COLO829 (cell line): ENCODE data around the gene SIGLEC14.
A peak's percentile ranks its signal among the peaks of the same experiment; 100 is the strongest.

Source experiments
- DNase-seq: peaks from one replicate; pipeline ENCODE4 v3.0.0; 2012; ENCODE audit warnings: low spot score

The SIGLEC14 gene

DNA sequence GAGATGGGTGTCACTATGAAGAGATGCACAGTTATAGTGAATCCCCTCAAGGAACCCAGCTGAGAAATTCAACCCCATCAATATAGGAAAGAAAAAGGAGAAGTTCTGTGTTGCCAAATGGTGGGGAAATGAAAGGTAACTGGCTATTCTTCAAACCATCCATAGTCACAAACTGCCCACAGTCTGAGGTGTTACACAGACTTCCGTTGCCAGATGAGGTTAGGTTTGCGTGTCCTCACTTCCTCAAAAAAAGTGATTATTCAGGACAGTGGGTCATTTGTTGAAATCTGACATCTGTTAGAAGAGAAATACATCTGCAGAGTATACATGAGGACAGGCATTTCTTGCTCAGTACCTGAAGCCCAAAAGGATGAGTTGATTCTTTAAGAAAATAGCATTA, 25.4 kb downstream of the SIGLEC14 start:
- no peak for DNase-seq

DNA sequence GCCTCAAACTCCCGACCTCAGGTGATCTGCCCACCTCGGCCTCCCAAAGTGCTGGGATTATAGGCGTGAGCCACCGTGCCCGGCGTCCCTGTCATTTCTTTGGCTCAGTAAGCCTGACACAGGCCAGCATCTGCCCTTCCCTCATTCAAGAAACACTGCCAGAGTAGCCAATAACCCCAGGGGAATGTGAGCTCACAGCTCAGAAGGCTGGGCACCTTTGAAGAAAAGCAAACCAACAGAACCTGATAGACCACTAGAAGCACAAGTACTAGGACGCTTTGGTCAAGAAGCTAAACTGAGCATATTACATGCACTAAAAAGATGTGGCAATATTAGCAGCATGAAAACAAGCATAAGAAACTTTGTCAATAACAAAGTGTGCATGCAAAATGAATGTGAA, 30.6 kb downstream of the SIGLEC14 start:
- no peak for DNase-seq

DNA sequence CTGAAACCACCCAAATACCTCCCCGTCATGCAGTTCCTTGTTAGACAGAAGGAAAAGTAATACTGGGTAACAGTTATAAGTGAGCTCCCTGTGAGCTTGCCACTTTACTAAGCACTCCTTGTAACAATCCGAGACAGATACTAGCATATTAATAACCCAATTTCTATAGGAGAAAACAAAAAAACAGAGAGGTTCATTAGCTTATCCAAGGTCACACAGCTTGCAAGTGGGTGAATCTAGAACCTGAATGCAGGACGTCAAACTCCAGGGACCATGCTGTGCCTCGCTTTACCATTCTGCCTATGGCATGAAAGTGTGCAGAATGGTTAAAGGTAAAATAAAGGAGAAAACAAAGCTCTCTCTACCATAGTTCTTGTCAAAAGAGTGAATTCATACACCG, 31.8 kb downstream of the SIGLEC14 start:
- no peak for DNase-seq

DNA sequence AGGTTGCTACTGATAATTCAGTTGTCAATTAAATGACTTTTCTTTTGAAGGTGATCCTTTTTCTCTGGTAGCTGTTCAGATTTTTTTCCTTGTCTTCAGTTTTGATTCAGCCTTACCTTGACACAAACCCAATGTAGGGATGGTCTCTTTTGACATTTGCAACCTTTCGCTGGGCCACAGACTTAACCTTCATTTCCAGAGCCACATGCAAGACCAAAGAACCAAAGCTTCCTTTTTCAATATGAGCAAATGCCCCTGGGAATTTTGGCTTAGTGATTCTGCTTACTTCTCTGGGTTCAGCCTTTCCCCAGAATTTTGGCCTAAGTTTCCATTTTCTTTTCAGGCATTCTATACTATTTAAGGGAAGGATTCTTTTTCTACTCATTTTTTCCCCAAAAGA, 36.0 kb downstream of the SIGLEC14 start:
- no peak for DNase-seq

DNA sequence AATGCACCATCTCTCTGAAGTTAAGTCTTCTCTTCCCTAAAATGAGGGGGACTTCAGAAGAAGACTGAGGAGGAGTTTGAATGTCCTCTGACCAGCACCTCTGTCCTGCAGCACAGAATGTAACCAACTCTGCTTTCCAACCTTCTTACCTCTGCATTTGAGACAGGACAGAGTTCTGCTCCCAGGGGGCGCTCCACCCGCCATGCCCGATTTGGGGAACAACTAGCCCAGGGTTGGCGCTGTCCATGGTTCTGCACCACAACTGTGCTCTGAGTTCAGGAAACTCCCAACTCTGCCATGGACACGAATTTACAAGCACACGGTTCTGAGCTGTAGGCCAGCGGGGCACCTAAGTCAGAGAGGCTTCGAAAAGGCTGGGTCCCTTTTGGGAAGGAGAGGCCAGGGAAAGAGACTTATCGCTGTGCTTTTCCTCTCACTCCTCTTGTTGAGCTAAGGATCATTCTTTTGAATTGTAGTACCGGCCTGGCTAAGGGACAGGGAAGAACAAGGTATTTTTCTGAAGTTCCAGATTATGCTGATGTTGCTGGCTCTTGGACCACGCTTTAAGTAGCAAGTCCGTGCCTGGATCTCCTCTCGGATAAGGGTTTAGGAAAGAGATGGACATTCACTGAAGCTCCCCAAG, 38.6 kb downstream of the SIGLEC14 start:
- DNase-seq, result peak; percentile 66

DNA sequence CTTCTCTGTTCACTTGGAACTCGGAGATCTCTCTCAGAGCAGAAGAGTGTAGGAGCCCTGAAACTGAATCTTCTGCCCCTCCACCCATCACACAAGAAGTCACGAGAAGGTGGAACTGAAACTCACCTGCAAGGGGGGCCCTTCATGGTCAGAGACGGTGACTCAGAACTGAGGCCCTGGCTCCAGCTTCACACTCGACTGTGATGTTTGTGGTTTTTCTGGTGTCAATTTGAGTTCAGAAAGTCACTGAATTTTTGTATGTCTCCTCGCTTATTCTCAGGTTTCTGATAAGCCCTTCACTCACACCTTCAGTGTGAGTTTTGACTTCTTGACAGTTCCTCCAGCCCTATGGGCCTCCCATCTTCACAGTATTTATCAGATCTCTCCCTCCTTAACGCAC, 39.5 kb downstream of the SIGLEC14 start:
- no peak for DNase-seq

DNA sequence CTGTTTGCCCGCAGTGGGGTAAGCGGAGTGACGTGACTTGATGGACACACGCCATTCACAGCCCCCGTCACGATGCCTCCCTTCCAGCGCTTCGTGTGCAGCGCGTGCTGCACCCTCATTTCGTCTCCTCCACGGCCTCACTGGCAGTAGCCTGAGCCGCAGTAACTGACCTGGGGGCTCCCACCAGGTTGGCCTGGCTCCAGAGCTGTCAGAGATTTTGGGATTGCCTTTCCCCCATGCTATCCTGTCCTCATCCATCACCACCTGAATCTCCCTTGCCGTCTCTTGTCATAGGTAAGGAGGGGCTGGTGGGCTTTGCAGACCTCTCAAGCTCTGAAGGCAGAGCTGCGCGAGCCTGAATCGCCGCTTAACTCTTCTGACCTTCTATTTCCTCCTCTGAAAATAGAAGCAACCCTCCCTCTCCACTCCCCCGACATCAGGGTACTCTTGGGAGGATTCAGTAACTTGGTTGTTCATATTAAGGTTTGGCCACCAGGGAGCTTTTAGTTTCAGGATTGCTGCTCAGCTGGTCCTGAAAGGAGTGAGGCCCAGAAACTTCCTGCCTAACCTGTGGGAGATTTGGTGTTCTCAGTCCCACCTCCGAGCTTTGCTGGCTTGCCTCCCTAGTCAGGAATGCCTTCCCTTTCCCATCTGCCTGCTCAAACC, 44.3 kb downstream of the SIGLEC14 start:
- DNase-seq, result no peak

DNA sequence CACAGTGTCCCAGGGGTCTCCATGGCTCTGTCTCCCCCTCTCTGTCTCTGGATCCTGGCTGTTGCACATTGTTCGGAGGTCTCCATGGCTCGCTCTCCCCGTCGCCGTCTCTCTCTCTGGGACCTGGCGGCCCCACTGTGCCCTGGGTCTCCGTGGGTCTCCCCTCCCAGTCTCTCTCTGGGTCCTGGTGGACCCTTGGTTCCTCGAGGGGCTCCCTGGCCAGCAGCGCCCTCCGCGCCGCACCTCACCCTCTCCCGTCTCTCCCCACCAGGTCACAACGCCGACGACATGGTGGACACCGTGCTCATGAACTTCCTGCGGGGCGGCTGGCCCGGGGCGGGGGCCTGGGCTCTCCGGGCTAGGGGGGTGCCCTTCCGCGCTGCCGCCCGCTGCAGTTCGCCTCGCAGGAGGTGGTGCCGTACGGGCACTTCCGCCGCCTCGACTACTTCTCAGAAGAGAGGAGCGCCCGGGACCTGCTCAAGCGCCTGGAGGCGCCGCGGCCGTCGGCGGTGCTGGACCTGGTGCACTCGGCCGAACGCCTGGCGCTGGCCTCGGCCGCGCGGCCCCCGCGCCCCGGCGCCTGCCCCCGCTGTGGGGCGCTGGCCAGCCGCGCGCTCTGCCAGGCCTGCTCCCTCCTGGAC, 45.6 kb downstream of the SIGLEC14 start:
- no peak for DNase-seq

DNA sequence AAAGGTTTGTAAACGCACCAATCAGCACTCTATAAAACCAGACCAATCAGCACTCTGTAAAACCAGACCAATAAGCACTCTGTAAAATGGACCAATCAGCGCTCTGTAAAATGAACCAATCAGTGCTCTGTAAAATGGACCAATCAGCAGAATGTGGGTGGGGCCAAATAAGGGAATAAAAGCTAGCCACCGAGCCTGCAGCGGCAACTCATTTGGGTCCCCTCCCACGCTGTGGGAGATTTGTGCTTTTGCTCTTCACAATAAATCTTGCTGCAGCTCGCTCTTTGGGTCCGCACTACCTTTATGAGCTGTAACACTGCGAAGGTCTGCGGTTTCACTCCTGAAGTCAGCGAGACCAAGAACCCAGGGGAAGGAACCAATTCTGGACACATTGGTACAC, 47.5 kb downstream of the SIGLEC14 start:
- DNase-seq, result no peak

DNA sequence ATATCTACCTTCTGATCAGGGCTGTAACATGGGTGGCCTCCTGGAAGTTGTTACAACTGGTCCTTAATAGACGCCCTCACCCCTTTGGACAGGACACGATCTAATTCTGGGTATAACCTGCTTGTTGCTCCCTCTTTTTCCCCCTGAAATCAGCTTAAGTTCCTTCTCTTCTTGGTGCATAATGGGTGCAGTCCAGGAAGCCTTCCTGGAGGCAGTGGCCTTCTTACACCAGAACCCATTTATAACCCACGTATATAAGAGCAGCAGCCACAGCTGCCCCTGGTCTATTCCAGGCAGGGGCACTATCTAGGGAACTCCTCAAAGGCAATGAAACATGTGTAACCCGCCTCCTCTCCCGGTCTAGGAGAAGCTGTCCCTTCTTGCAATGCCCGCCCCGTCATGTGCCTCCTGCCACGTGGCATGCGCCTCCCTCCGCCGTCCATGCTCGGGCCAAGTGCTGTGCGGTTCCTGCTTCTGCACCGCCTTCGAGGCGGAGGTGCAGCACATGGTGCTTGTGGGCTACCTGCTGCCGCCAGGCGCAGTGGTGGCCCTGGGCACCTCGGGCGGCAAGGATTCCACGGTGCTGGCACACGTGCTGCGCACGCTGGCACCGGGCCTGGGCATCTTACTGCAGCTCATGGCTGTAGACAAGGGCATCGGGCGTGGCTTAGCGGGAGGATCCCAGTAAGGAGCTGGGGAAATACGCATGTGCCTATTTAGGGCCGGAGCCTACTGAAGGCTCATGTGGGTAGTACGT, 48.3 kb downstream of the SIGLEC14 start:
- no peak for DNase-seq

DNA sequence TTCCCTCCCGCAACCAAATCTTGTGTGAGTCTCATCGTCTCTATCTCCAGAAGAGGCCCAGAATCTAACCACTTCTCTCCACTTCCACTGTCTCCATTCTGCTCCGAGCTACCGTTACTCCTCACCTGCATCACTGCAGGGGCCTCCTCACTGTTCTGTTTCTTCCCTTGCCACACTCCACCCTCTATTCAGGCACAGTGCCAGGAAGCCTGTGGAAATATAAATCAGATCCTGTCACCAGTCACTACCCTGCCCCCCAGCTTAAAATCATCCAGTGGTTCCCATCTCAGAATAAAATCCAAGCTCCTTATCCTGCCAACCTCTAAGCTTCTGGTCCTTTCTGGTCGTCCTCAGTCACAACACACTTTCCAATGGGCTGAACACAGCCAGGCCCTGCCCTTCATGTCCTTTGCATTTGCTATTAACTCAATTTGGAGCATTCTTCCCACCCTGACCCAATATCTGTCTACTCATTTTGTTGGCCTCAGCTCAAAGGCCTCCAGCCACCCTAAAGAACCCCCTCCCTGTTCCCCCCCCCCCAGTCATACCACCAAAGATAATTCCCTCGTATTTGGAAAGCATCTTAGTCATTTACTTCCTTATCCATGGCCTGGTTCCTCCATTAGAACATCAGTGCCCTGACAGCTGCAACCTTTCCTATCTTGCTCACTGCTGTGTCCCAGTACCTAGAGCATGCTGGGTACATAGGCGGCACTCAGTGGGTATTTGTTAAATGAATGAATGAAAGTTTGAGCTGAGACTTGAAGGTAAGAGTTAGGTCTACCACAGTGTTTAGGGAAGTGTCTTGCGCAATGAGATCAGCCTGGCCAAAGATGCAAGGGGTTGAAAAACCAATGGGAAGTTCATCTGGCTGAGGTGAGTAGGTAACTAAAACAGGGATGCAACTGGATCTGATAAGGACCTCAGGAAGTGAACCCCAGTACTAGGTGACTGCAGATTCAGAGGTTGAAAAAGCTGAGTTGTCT, 51.1 kb downstream of the SIGLEC14 start:
- DNase-seq, result no peak

DNA sequence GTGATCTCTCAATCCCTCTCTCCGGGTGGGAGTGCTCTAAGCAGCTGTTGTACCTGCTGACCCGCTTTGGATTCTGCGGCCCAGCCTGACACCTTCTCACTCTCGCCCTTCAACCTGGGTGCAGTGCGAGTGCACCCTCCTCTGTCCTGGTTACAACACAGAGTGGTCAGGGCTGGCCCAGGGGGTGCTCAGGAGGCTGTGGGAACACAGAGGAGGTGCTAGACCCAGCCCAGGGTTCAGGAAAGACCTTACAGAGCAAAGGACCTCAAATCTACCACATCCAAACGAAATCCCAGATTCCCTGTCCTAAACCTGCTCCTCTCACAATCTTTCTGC, 51.9 kb downstream of the SIGLEC14 start:
- DNase-seq, result no peak

DNA sequence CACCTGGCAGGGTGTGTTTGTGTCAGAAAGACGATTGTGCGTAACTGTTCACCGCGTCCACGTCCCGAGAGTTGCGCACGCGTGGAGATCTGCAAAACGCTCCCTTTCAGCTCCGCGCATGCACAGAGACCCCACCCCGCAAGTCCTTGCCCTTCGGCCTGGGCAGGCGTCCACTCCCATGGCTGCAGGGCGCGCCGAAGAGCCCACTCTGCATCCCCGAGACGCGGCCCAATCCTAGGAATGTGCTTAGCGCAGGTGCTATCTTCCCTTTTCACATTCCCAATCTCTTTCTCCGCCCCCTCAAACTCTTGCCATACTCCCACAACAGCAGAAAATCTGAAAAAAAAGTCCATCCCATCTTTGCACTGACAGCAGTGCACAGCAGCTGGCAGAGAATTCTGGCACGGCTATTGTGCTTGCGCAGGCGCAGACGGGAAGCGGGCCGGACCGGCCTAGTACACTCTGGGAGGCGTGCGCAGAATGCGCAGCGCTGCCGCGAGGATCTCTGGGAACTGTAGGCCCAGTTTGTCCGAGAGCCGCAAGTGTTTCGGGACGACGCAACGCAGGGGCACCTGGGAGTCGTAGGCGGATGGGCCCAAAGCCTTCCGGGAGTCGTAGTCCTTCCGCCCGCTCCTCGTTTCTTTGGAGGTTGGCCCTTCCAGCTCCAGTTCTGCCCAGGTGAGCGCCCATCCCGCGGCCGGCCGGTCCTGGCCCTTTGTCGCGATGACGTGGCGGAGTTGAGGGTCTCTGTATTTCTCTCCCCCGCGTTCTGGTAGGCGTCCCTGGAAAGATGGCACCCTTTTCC, 52.5 kb downstream of the SIGLEC14 start:
- peak; percentile 96 for DNase-seq

DNA sequence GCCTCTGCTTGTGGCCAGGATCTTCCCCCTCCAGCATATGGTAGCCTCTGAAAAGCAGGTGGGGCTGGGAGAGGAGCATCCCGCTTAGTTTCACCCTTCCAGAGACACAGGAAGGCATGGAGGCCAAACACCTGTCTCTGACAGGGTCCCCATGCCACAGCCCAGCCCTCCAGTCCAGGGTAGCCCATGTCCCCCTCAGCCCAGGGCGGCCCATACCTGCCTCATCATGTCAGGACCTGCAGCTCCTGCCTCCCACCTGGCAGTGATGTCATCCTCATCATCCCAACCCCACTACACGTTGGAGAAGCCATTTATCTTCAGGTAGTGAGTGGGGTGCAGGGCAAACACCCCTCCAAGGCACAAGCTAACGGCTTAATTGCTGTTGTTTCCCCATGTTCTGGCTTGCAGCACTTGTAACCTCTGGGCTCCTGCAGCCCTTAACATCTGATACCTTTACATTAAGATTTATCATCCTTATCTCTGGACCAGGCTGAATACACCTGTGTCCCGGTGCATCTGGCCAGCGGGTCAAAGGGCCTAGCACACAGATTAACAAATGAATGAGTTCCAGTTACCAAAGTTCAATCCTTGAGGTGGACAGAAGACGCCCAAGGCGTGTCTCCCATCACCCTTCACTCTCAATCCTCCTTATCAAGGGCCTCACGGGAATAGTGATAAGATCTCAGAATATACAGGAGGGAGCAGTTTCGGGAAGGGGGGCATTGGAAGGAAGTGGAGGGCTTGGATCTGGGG, 53.3 kb downstream of the SIGLEC14 start:
- no peak for DNase-seq
